Activated T-cell treated with anti-CD3 and anti-CD28 coated beads, Interleukin-2, amount 50 U/mL, for 72 hours (primary cell): ENCODE results near the gene CNOT6. TPM values are rescaled to one million over a fixed set of nuclear protein-coding genes. Genes with fewer than 3 reads are reported as not detected.
A peak's percentile ranks its signal among the peaks of the same experiment; 100 is the strongest.

Experiments used
- ATAC-seq, 2 donors: fragments of 150-1000 bp; cut with Tn5 transposase; replicated peaks in 1 of 2; 2 replicates each; pipeline ENCODE4 v1.10.0; 2021; ENCODE audit warnings: moderate library complexity in 2 of 2, mild to moderate bottlenecking in 1 of 2
- DNase-seq, 2 donors: peaks; one replicate each; pipeline ENCODE4 v3.0.0; 2021 to 2022; ENCODE audit warnings: mixed read lengths in 1 of 2
- H3K27ac Mint-ChIP-seq: one replicate; pipeline ENCODE4 v1.8.0; 2022; ENCODE audit warnings: mild to moderate bottlenecking, moderate library complexity, mixed read lengths
- H3K27me3 Mint-ChIP-seq: one replicate; pipeline ENCODE4 v1.8.0; 2022; ENCODE audit warnings: low read depth, mixed read lengths
- H3K36me3 Mint-ChIP-seq, 2 donors: one replicate each; pipeline ENCODE4 v1.8.0; 2022; ENCODE audit warnings: mixed read lengths in 2 of 2, mild to moderate bottlenecking in 1 of 2; ENCODE audit not compliant: insufficient read depth in 2 of 2
- H3K4me1 Mint-ChIP-seq: one replicate; pipeline ENCODE4 v1.8.0; 2022; ENCODE audit warnings: low read depth, mixed read lengths
- H3K4me3 Mint-ChIP-seq, 2 donors: one replicate each; pipeline ENCODE4 v1.8.0; 2022; ENCODE audit warnings: mild to moderate bottlenecking in 2 of 2, mixed read lengths in 2 of 2, moderate library complexity in 2 of 2
- H3K9me3 Mint-ChIP-seq, 2 donors: one replicate each; pipeline ENCODE4 v1.8.0; 2022; ENCODE audit warnings: mixed read lengths in 2 of 2
- total RNA-seq, 2 donors: library from RNA; stranded (reverse); gene quantifications; one replicate each; pipeline ENCODE4 v1.2.3, GENCODE V29; 2022

Gene CNOT6
- total RNA-seq, 2 donors from 2014 or later, result 34.0 to 34.3 TPM

GRCh38 chr5:180605554-180606214, 111.5 kb downstream of the CNOT6 start:
- Mint-ChIP-seq H3K9me3 (no peaks in the 10 kb centered on the region), H3K4me1 (peaks cover 22% of the 10 kb centered on the region), H3K4me3 (no peak overlapping the region), H3K36me3 (no peaks in the 10 kb centered on the region), H3K27me3 (peaks cover 8% of the 10 kb centered on the region), H3K27ac (no peak overlapping the region)
- peak; percentile 73 to 74 for DNase-seq
- peak; percentile 71 to 76 for ATAC-seq

- H3K9me3 Mint-ChIP-seq, result no peaks in the 10 kb centered on the region
- peaks cover 22% of the 10 kb centered on the region for H3K4me1 Mint-ChIP-seq
- H3K4me3 Mint-ChIP-seq, result no peak overlapping the region
- peaks cover 8% of the 10 kb centered on the region for H3K27me3 Mint-ChIP-seq
- DNase-seq, result no peak
- no peaks in the 10 kb centered on the region for H3K36me3 Mint-ChIP-seq
- ATAC-seq, result peak; percentile 8 to 19
- no peak overlapping the region for H3K27ac Mint-ChIP-seq
Observed at GRCh38 chr5:180606215-180606785, 112.1 kb downstream of the CNOT6 start.

DNA sequence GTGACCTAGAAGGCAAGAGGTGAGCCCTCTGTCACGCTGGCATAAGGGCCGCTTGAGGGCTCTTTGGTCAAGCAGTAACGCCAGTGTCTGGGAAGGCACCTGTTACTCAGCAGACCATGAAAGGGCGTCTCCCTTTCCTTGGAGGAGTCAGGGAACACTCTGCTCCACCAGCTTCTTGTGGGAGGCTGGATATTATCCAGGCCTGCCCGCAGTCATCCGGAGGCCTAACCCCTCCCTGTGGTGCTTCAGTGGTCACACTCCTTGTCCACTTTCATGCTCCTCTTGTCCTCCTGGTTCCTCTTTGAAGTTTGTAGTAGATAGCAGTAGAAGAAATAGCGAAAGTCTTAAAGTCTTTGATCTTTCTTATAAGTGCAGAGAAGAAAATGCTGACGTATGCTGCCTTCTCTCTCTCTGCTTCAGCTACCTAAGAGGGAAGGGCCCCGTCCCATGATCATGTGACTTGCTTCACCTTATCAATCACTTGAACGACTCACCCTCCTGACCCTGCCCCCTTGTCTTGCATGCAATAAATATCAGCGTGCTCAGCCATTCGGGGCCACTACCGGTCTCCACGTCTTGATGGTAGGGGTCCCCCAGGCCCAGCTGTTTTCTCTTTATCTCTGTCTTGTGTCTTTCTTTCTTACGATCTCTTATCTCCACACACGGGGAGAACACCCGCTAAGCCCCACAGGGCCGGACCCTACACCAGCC, 113.8 kb downstream of the CNOT6 start:
- H3K36me3 Mint-ChIP-seq, result no peaks in the 10 kb centered on the region
- H3K27me3 Mint-ChIP-seq, result peaks cover 8% of the 10 kb centered on the region
- H3K27ac Mint-ChIP-seq, result no peak overlapping the region
- ATAC-seq (peak in 1 of 2 donors; percentile 36), DNase-seq (peak in 1 of 2 donors; percentile 47)
- no peak overlapping the region for H3K4me3 Mint-ChIP-seq
- H3K4me1 Mint-ChIP-seq, result peaks cover 22% of the 10 kb centered on the region
- H3K9me3 Mint-ChIP-seq, result no peaks in the 10 kb centered on the region

DNA sequence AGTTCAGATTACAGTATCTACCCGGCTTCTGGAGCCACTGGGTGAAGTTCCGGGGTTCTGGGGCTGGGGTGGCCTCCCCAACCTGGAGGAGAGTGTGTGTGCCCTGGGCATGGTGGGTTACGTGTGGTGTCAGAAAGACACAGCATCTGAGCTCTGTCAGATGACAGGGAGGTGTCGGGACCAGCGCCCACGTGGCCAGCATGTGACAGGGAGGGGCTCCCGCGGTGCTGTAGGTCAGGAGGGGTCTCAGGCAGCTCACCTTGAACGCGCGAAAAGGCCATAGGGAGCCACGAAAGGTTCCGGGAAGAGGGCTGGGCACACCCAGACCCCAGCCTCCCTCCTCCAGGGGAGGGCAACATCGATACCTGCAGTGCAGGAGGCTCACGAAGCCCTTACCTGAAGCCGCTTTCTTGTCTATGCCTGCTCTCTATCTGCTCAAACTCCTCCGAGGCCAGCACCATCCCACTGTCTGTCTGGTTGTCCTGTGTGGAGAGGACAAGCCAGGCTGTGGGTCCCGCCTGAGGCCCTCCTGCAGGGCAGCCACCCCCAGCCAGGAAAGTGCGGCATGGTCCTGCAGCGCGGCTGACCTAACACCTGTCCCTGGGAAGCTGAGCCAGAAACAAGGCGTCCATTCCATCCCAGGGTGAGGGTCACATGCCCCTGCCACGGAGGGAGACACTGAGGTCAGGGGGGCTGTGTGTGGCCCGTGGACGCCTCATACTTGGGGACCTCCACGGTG, 114.6 kb downstream of the CNOT6 start:
- H3K27me3 Mint-ChIP-seq, result peaks cover 8% of the 10 kb centered on the region
- peaks cover 22% of the 10 kb centered on the region for H3K4me1 Mint-ChIP-seq
- DNase-seq (no peak), ATAC-seq (no peak)
- H3K27ac Mint-ChIP-seq, result no peak overlapping the region
- no peak overlapping the region for H3K4me3 Mint-ChIP-seq
- no peaks in the 10 kb centered on the region for H3K9me3 Mint-ChIP-seq
- no peaks in the 10 kb centered on the region for H3K36me3 Mint-ChIP-seq

- H3K27me3 Mint-ChIP-seq, result peaks cover 8% of the 10 kb centered on the region
- no peak for ATAC-seq
- no peaks in the 10 kb centered on the region for H3K36me3 Mint-ChIP-seq
- H3K9me3 Mint-ChIP-seq, result no peaks in the 10 kb centered on the region
- H3K27ac Mint-ChIP-seq, result no peak overlapping the region
- peaks cover 22% of the 10 kb centered on the region for H3K4me1 Mint-ChIP-seq
- no peak for DNase-seq
- H3K4me3 Mint-ChIP-seq, result no peak overlapping the region
Observed at GRCh38 chr5:180609386-180609785, 115.2 kb downstream of the CNOT6 start.

- DNase-seq (no peak), ATAC-seq (no peak)
- Mint-ChIP-seq H3K36me3 (no peaks in the 10 kb centered on the region), H3K9me3 (no peaks in the 10 kb centered on the region), H3K27ac (no peak overlapping the region), H3K27me3 (peaks cover 7% of the 10 kb centered on the region), H3K4me1 (peaks cover 22% of the 10 kb centered on the region), H3K4me3 (no peak overlapping the region)
Observed at GRCh38 chr5:180609817-180610550, 115.8 kb downstream of the CNOT6 start.

- Mint-ChIP-seq H3K27ac (no peak overlapping the region), H3K27me3 (no peaks in the 10 kb centered on the region), H3K4me1 (peaks cover 9% of the 10 kb centered on the region), H3K9me3 (no peaks in the 10 kb centered on the region), H3K4me3 (no peak overlapping the region), H3K36me3 (no peaks in the 10 kb centered on the region)
- DNase-seq (no peak), ATAC-seq (no peak)
Observed at GRCh38 chr5:180611140-180611850, 117.1 kb downstream of the CNOT6 start.

DNA sequence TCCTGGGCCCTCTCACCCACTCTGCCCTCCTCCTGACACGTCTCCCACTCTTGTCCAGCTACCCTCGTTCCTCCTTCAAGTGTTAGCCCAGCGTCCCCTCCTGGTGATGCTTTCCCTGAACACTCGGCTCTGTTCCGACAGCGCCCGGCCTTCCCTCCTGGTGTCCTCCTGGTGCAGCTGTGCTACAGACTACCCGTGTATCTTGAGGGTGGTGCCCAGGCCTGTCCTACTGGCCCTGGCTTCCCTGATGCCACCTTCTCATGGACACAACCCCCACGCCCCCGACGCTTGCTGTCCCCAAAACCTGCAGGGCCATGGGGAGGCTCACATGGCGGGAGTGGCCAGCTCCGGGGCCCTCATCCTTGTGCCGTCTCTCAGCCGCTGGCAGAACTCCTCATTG, 118.5 kb downstream of the CNOT6 start:
- H3K27me3 Mint-ChIP-seq, result no peaks in the 10 kb centered on the region
- H3K4me1 Mint-ChIP-seq, result peaks cover 8% of the 10 kb centered on the region

GRCh38 chr5:180613188-180613813, 119.1 kb downstream of the CNOT6 start:
- ATAC-seq, result no peak
- H3K27me3 Mint-ChIP-seq, result no peaks in the 10 kb centered on the region
- H3K27ac Mint-ChIP-seq, result no peak overlapping the region
- peaks cover 2% of the 10 kb centered on the region for H3K4me1 Mint-ChIP-seq
- no peak for DNase-seq
- no peak overlapping the region for H3K4me3 Mint-ChIP-seq
- no peaks in the 10 kb centered on the region for H3K36me3 Mint-ChIP-seq
- H3K9me3 Mint-ChIP-seq, result no peaks in the 10 kb centered on the region

More for the DNA sequence above, 118.5 kb downstream of the CNOT6 start:
- no peaks in the 10 kb centered on the region for H3K36me3 Mint-ChIP-seq
- DNase-seq, result no peak
- H3K27ac Mint-ChIP-seq, result no peak overlapping the region
- no peaks in the 10 kb centered on the region for H3K9me3 Mint-ChIP-seq
- no peak for ATAC-seq
- no peak overlapping the region for H3K4me3 Mint-ChIP-seq

DNA sequence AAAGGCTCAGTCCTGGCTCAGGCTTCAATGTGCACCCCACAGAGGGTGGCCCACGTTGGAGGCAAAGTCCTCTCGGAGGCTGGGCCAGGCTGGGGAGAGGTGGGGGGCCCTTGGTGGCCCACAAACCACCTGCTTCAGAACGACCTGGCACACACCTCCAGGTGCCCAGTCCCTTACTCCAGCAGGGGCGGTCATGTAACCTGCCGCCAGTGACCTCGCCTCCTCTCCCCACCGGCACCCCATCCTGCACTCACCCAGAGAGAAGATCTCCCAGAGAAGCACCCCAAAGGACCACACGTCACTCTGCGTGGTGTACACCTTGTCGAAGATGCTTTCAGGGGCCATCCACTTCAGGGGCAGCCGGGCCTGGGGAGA, 119.6 kb downstream of the CNOT6 start:
- no peaks in the 10 kb centered on the region for H3K27me3 Mint-ChIP-seq
- no peak overlapping the region for H3K27ac Mint-ChIP-seq
- no peaks in the 10 kb centered on the region for H3K4me1 Mint-ChIP-seq
- no peak for ATAC-seq
- H3K36me3 Mint-ChIP-seq, result no peaks in the 10 kb centered on the region
- H3K4me3 Mint-ChIP-seq, result no peak overlapping the region
- no peaks in the 10 kb centered on the region for H3K9me3 Mint-ChIP-seq
- no peak for DNase-seq

- DNase-seq (no peak), ATAC-seq (no peak)
- no peaks in the 10 kb centered on the region for H3K9me3 Mint-ChIP-seq
- H3K27ac Mint-ChIP-seq, result no peak overlapping the region
- H3K27me3 Mint-ChIP-seq, result no peaks in the 10 kb centered on the region
- H3K36me3 Mint-ChIP-seq, result no peaks in the 10 kb centered on the region
- H3K4me1 Mint-ChIP-seq, result no peaks in the 10 kb centered on the region
- H3K4me3 Mint-ChIP-seq, result peak overlapping the region; percentile 37 to 52
Observed at GRCh38 chr5:180618487-180618828, 124.3 kb downstream of the CNOT6 start.
